H1 (cell line): Measurements from ENCODE around the gene DTX3. TPM values are rescaled to one million over a fixed set of nuclear protein-coding genes. Genes with fewer than 3 reads are reported as not detected.
A peak's percentile ranks its signal among the peaks of the same experiment; 100 is the strongest.

Experiments used
- CTCF ChIA-PET: fragments of 300-600 bp; sonication (Branson Sonifier 250); formaldehyde crosslinking; loops from one replicate; lab custom pipeline; 2021; ENCODE audit not compliant: partially characterized antibody; lab: Charles Lee
- POLR2A ChIA-PET: fragments of 300-600 bp; sonication (Branson Sonifier 250); formaldehyde crosslinking; loops from one replicate; lab custom pipeline; 2021; ENCODE audit warnings: inconsistent platforms; ENCODE audit not compliant: partially characterized antibody; lab: Charles Lee
- DNase-seq, 2 experiments: peaks; one replicate each; pipeline versions ENCODE4 v3.0.0 to v3.0.0-alpha.2; 2010 to 2022; ENCODE audit warnings: low spot score in 2 of 2, low read depth in 1 of 2, mixed read lengths in 1 of 2
- FAIRE-seq: peaks from 2 replicates; lab custom pipeline; 2011; peaks lifted over from hg19 to GRCh38; lab: Jason Lieb, UNC
- H2AFZ ChIP-seq: 2 replicates; pipeline ENCODE4 v1.8.1; 2012; ENCODE audit warnings: low read length, inconsistent platforms
- H2AK5ac ChIP-seq: 2 replicates; pipeline ENCODE4 v1.6.1; 2013; ENCODE audit warnings: low read depth, low read length
- H2BK120ac ChIP-seq: replicated peaks from 2 replicates; pipeline ENCODE3; 2013; ENCODE audit warnings: low read depth, low read length, inconsistent platforms
- H2BK12ac ChIP-seq: 2 replicates; pipeline ENCODE4 v1.6.1; 2013; ENCODE audit warnings: low read depth, low read length
- H2BK15ac ChIP-seq: 2 replicates; pipeline ENCODE4 v1.6.1; 2013; ENCODE audit warnings: low read length
- H2BK20ac ChIP-seq: 2 replicates; pipeline ENCODE4 v1.6.1; 2013; ENCODE audit warnings: low read length
- H2BK5ac ChIP-seq: 2 replicates; pipeline ENCODE4 v1.6.1; 2013; ENCODE audit warnings: low read depth, low read length
- H3K14ac ChIP-seq: 2 replicates; pipeline ENCODE4 v1.6.1; 2013; ENCODE audit warnings: inconsistent platforms; ENCODE audit not compliant: insufficient read length
- H3K18ac ChIP-seq: 2 replicates; pipeline ENCODE4 v1.6.1; 2013; ENCODE audit warnings: low read length; ENCODE audit errors: extremely low read depth
- H3K23ac ChIP-seq: 2 replicates; pipeline ENCODE4 v1.6.1; 2013; ENCODE audit warnings: inconsistent platforms; ENCODE audit not compliant: insufficient read length
- H3K23me2 ChIP-seq: 2 replicates; pipeline ENCODE4 v1.6.1; 2013; ENCODE audit warnings: low read depth, low read length
- H3K27ac ChIP-seq: 2 replicates; pipeline ENCODE4 v1.6.1; 2011; ENCODE audit warnings: low read depth, low read length, inconsistent platforms
- H3K27me3 ChIP-seq, 4 experiments: replicated peaks in 1 of 4; 1 replicate in 1 of 4; 2 replicates in 3 of 4; pipeline versions ENCODE4 v1.6.1 to v1.8.1; 2011 to 2013; ENCODE audit warnings: low read length in 3 of 4, mild to moderate bottlenecking in 3 of 4, inconsistent platforms in 2 of 4, mixed read lengths in 2 of 4, moderate library complexity in 1 of 4; ENCODE audit not compliant: control insufficient read depth in 3 of 4, insufficient read depth in 3 of 4; ENCODE audit errors: extremely low read depth in 1 of 4
- H3K36me3 ChIP-seq, 4 experiments: 2 replicates each; pipeline versions ENCODE4 v1.6.1 to v1.8.1; 2011 to 2013; ENCODE audit warnings: mild to moderate bottlenecking in 4 of 4, low read length in 3 of 4, moderate library complexity in 2 of 4, control low read depth in 1 of 4, inconsistent platforms in 1 of 4; ENCODE audit not compliant: insufficient read depth in 4 of 4, control insufficient read depth in 2 of 4
- H3K4ac ChIP-seq: replicated peaks from 2 replicates; pipeline ENCODE3; 2013; ENCODE audit warnings: low read length, low read depth, mixed read lengths, inconsistent platforms; ENCODE audit not compliant: insufficient read length
- H3K4me1 ChIP-seq, 4 experiments: replicated peaks in 1 of 4; 1 replicate in 1 of 4; 2 replicates in 3 of 4; pipeline versions ENCODE4 v1.6.1 to v1.8.1; 2011 to 2013; ENCODE audit warnings: low read length in 3 of 4, inconsistent platforms in 2 of 4, mixed read lengths in 1 of 4; ENCODE audit not compliant: insufficient read depth in 4 of 4, control insufficient read depth in 3 of 4
- H3K4me2 ChIP-seq, 2 experiments: 2 replicates each; pipeline versions ENCODE4 v1.6.1 to v1.8.1; 2011 to 2013; ENCODE audit warnings: low read depth in 2 of 2, low read length in 2 of 2, control low read depth in 1 of 2, inconsistent platforms in 1 of 2, mild to moderate bottlenecking in 1 of 2; ENCODE audit not compliant: insufficient read depth in 1 of 2
- H3K4me3 ChIP-seq, 4 experiments: fragments of 200-600, 300-600 bp in 1 of 4; sonication (generic), shearing (Covaris generic), sonication (Bioruptor Twin) in 1 of 4; 2 replicates each; pipeline versions ENCODE4 v1.5.1 to v1.8.1; 2011 to 2016; ENCODE audit warnings: low read length in 4 of 4, low read depth in 3 of 4, control low read depth in 2 of 4, inconsistent platforms in 2 of 4, mild to moderate bottlenecking in 2 of 4, mixed read lengths in 1 of 4, moderate library complexity in 1 of 4; ENCODE audit not compliant: insufficient read depth in 2 of 4; ENCODE audit errors: extremely low read depth in 1 of 4
- H3K56ac ChIP-seq: replicated peaks from 2 replicates; pipeline ENCODE3; 2013; ENCODE audit warnings: low read depth, mild to moderate bottlenecking, mixed read lengths, low read length, inconsistent platforms; ENCODE audit not compliant: insufficient read length
- H3K79me1 ChIP-seq: 2 replicates; pipeline ENCODE4 v1.6.1; 2013; ENCODE audit warnings: low read depth, low read length, control low read depth
- H3K79me2 ChIP-seq, 2 experiments: 2 replicates each; pipeline versions ENCODE4 v1.6.1 to v1.8.1; 2012 to 2013; ENCODE audit warnings: low read length in 2 of 2, mild to moderate bottlenecking in 2 of 2, inconsistent platforms in 1 of 2; ENCODE audit not compliant: insufficient read depth in 2 of 2, control insufficient read depth in 1 of 2
- H3K9ac ChIP-seq, 4 experiments: replicated peaks in 1 of 4; 1 replicate in 1 of 4; 2 replicates in 3 of 4; pipeline versions ENCODE4 v1.6.1 to v1.8.1; 2011 to 2013; ENCODE audit warnings: low read depth in 3 of 4, low read length in 3 of 4, control low read depth in 2 of 4, mild to moderate bottlenecking in 2 of 4, moderate library complexity in 2 of 4, inconsistent platforms in 1 of 4; ENCODE audit errors: extremely low read depth in 1 of 4
- H3K9me3 ChIP-seq, 2 experiments: 2 replicates each; pipeline versions ENCODE4 v1.6.1 to v1.8.1; 2012 to 2013; ENCODE audit warnings: mild to moderate bottlenecking in 2 of 2, moderate library complexity in 2 of 2, control low read depth in 1 of 2, inconsistent platforms in 1 of 2, low read depth in 1 of 2, low read length in 1 of 2, mixed read lengths in 1 of 2; ENCODE audit not compliant: insufficient read depth in 2 of 2
- H4K20me1 ChIP-seq, 2 experiments: replicated peaks in 1 of 2; 2 replicates each; pipeline versions ENCODE3 to v1.8.1; 2011 to 2013; ENCODE audit warnings: inconsistent platforms in 2 of 2, low read length in 2 of 2, mild to moderate bottlenecking in 1 of 2; ENCODE audit not compliant: insufficient read depth in 2 of 2, control insufficient read depth in 1 of 2
- H4K5ac ChIP-seq: 2 replicates; pipeline ENCODE4 v1.6.1; 2013; ENCODE audit warnings: low read length, low read depth, mixed read lengths, inconsistent platforms; ENCODE audit not compliant: insufficient read length
- H4K8ac ChIP-seq: 2 replicates; pipeline ENCODE4 v1.8.0; 2013; ENCODE audit warnings: mild to moderate bottlenecking, moderate library complexity, low read length, inconsistent platforms; ENCODE audit not compliant: insufficient read depth; ENCODE audit errors: extremely low read depth
- H4K91ac ChIP-seq: replicated peaks from 2 replicates; pipeline ENCODE3; 2013; ENCODE audit warnings: low read length, mixed read lengths, inconsistent platforms; ENCODE audit not compliant: insufficient read length
- ASH2L ChIP-seq: fragments of 200-600, 300-600 bp; sonication (generic); IDR thresholded peaks from one replicate; pipeline ENCODE4 v1.7.1; 2017; ENCODE audit warnings: low read length
- CEBPB ChIP-seq: IDR thresholded peaks from 2 replicates; pipeline ENCODE4 v1.6.1; 2012; ENCODE audit warnings: low read depth, low read length
- EZH2 ChIP-seq: fragments of 200-600 bp; sonication (generic); IDR thresholded peaks from 2 replicates; pipeline ENCODE4 v1.7.1; 2012; ENCODE audit warnings: low read depth, mild to moderate bottlenecking, moderate library complexity, low read length, inconsistent platforms; ENCODE audit not compliant: severe bottlenecking
- FOSL1 ChIP-seq: IDR thresholded peaks from 2 replicates; pipeline ENCODE4 v1.6.1; 2011; ENCODE audit warnings: mild to moderate bottlenecking, low read depth, low read length, moderate library complexity; ENCODE audit not compliant: insufficient read depth
- HDAC2 ChIP-seq, 2 experiments: fragments of 300-600 bp in 1 of 2; sonication (generic) in 1 of 2; IDR thresholded peaks; 2 replicates each; pipeline ENCODE4 v1.6.1; 2011 to 2012; ENCODE audit warnings: low read depth in 2 of 2, low read length in 2 of 2, mild to moderate bottlenecking in 2 of 2, moderate library complexity in 2 of 2, borderline replicate concordance in 1 of 2, inconsistent platforms in 1 of 2
- HDAC6 ChIP-seq: IDR thresholded peaks from one replicate; pipeline ENCODE4 v1.7.1; 2012; ENCODE audit warnings: low read depth, mild to moderate bottlenecking, inconsistent platforms, low read length, moderate library complexity
- JUND ChIP-seq: IDR thresholded peaks from 2 replicates; pipeline ENCODE4 v1.6.1; 2011; ENCODE audit warnings: mild to moderate bottlenecking, improper control_type of control experiment, low read length
- KDM4A ChIP-seq: IDR thresholded peaks from one replicate; pipeline ENCODE4 v1.7.1; 2012; ENCODE audit warnings: low read depth, mild to moderate bottlenecking, moderate library complexity, low read length, inconsistent platforms; ENCODE audit not compliant: severe bottlenecking
- RNF2 ChIP-seq: fragments of 200-900, 300-1000 bp; sonication (generic); IDR thresholded peaks from 2 replicates; pipeline ENCODE4 v1.7.1; 2016; ENCODE audit warnings: borderline replicate concordance, low read depth, mild to moderate bottlenecking, antibody characterized with exemption, low read length; ENCODE audit not compliant: poor library complexity, severe bottlenecking; ENCODE audit errors: missing control alignments
- SIX5 ChIP-seq: IDR thresholded peaks from 2 replicates; pipeline ENCODE4 v1.6.1; 2011; ENCODE audit warnings: mild to moderate bottlenecking, low read depth, low read length
- SUZ12 ChIP-seq: fragments of 200-600 bp; sonication (generic); IDR thresholded peaks from 2 replicates; pipeline ENCODE4 v1.6.1; 2012; ENCODE audit warnings: mild to moderate bottlenecking, inconsistent platforms, low read length, moderate library complexity, mixed read lengths
- TAF7 ChIP-seq: optimal IDR thresholded peaks from 2 replicates; pipeline ENCODE3; 2011; ENCODE audit warnings: low read depth, mild to moderate bottlenecking, inconsistent platforms, low read length, moderate library complexity, borderline replicate concordance
- WGBS, 2 experiments: shearing (Covaris generic) in 1 of 2; methylation state at CpG; one replicate each; pipeline versions ENCODE4 v1.1.6 to v1.1.7; 2013 to 2015; ENCODE audit warnings: low lambda C conversion rate in 2 of 2, mixed read lengths in 2 of 2, inconsistent platforms in 1 of 2, low coverage in 1 of 2, missing lambda C conversion rate in 1 of 2; ENCODE audit not compliant: insufficient replicate concordance in 2 of 2, insufficient coverage in 1 of 2, insufficient read length in 1 of 2; ENCODE audit errors: extremely low coverage in 1 of 2, missing lambda C conversion rate in 1 of 2; 5-methylcytosine and 5-hydroxymethylcytosine counted together
- polyA plus RNA-seq, 7 experiments: library from polyadenylated mRNA; depleted of rRNA in 3 of 7; stranded (reverse) in 5 of 7; unstranded in 2 of 7; fragments of >200 nt in 5 of 7; fragments of 200-250 nt in 2 of 7; gene quantifications; 1 replicate in 5 of 7; 2 replicates in 1 of 7; 4 replicates in 1 of 7; pipeline versions ENCODE4 v1.2.1 to v1.2.3, GENCODE V29; 2011 to 2013; ENCODE audit warnings: missing spikeins in 2 of 7, mixed read lengths in 2 of 7
- total RNA-seq: library from RNA; stranded (reverse); fragmentation: NEBNext Ultra II Directional; extraction: Animal tissue kit (Norgen Biotek cat#: 25700); gene quantifications from 2 replicates; pipeline ENCODE4 v1.2.1, GENCODE V29; 2021

Gene DTX3
- total and polyA plus RNA-seq, 2 of the 8 experiments (the other 6 are each of a cell fraction or from before 2014, with no cell fraction given) = 41.8 to 92.5 TPM

GRCh38 chr12:57631566-57632072 is 27.0 kb downstream of the DTX3 start:
- peak; percentile 58 for TF ChIP-seq RNF2
- TF ChIP-seq KDM4A = peak; percentile 17
- TF ChIP-seq HDAC6 = no peak
- no peak for TF ChIP-seq JUND
- TF ChIP-seq ASH2L = peak; percentile 37
- TF ChIP-seq FOSL1 = no peak
- no peak for TF ChIP-seq CEBPB
- TF ChIP-seq SIX5 = no peak
- peak; percentile 92 for TF ChIP-seq EZH2
- TF ChIP-seq SUZ12 = peak; percentile 96; the same call in 1 of the 2 replicates
- peak in 1 of 2 experiments; percentile 50; a peak in 1 of 4 replicates for TF ChIP-seq HDAC2 (IDR thresholded peaks at IDR 0.05; ENCODE audit: borderline replicate concordance in 1 of 2, low read depth in 2 of 2, low read length in 2 of 2)
- no peak for TF ChIP-seq TAF7
- TF ChIP-seq, all 59 proteins: peak for 6
- Histone ChIP-seq H3K18ac (no peak overlapping the region; the same call in 1 of the 2 replicates), H2BK20ac (no peak overlapping the region), H3K27ac (no peak overlapping the region), H3K23me2 (peaks cover 7% of the 10 kb centered on the region; the same call in 1 of the 2 replicates), H3K36me3 (no peaks in the 10 kb centered on the region; a peak in 1 of 8 replicates), H3K23ac (no peak overlapping the region), H3K14ac (no peak overlapping the region), H3K4me3 (peak overlapping the region; percentile 42 to 83 (median 48)), H3K79me2 (no peaks in the 10 kb centered on the region), H2AK5ac (no peak overlapping the region), H3K4ac (no peak overlapping the region), H2BK12ac (no peak overlapping the region), H3K9me3 (no peaks in the 10 kb centered on the region), H2BK5ac (no peak overlapping the region), H3K9ac (no peak overlapping the region), H3K4me1 (peaks cover 0 to 19% (median 16%) of the 10 kb centered on the region in 4 experiments; a peak in 6 of 7 replicates), H2BK120ac (no peak overlapping the region), H4K91ac (no peak overlapping the region), H3K79me1 (no peaks in the 10 kb centered on the region), H3K4me2 (peak overlapping the region; percentile 44 to 91), H2AFZ (no peak overlapping the region), H2BK15ac (peak overlapping the region; percentile 97; the same call in 1 of the 2 replicates), H3K27me3 (peaks cover 61 to 81% (median 75%) of the 10 kb centered on the region in 4 experiments), H4K5ac (no peak overlapping the region), H4K20me1 (peaks cover 2 to 13% of the 10 kb centered on the region in 2 experiments), H4K8ac (no peak overlapping the region), H3K56ac (no peak overlapping the region)
- POLR2A ChIA-PET = interaction anchor here (0.8 to 2.1 kb wide), 5 partner anchors 10 to 120 kb away, joined by 3 to 11 read pairs (median 4); partner anchors contain the start of genes ARHGEF25 and CDK4
- WGBS, 2 experiments = 3% methylated on average over 21 of the region's 26 CpGs; no CpG with 5 or more reads in 1 of the 2 experiments
- DNase-seq = peak in 1 of 2 experiments; percentile 69
- CTCF ChIA-PET = interaction anchor here (0.6 to 9.9 kb wide), 12 partner anchors 10 to 122 kb away, joined by 3 to 88 read pairs (median 8); partner anchors contain the start of genes ARHGEF25 and OS9
- no peak for FAIRE-seq
